ENCODE results near the gene ETV3L.
"Not testable (repeated sequence)": the region's sequence is repeated elsewhere in the genome, so short reads cannot be mapped to it uniquely, and the experiment has no call there.

The ETV3L gene

GRCh38 chr1:157077394-157077793, 22.2 kb downstream of the ETV3L start:
- no peak for DNase-seq (ENCODE audit: low read depth)

GRCh38 chr1:157073944-157074685, 25.5 kb downstream of the ETV3L start:
- no peak for DNase-seq (ENCODE audit: low read depth)

GRCh38 chr1:157069601-157070000, 30.0 kb downstream of the ETV3L start:
- no peak for DNase-seq (ENCODE audit: low read depth)

GRCh38 chr1:157059241-157059640, 40.4 kb downstream of the ETV3L start:
- not testable (repeated sequence) for DNase-seq (ENCODE audit: low read depth)

GRCh38 chr1:157056269-157056668, 43.3 kb downstream of the ETV3L start:
- no peak for DNase-seq (ENCODE audit: low read depth)

GRCh38 chr1:157055729-157056128, 43.9 kb downstream of the ETV3L start:
- DNase-seq (ENCODE audit: low read depth), result not testable (repeated sequence)

GRCh38 chr1:157050836-157051235, 48.8 kb downstream of the ETV3L start:
- no peak for DNase-seq (ENCODE audit: low read depth)

GRCh38 chr1:157047062-157047410, 52.6 kb downstream of the ETV3L start:
- DNase-seq (ENCODE audit: low read depth), result no peak

- no peak for DNase-seq (ENCODE audit: low read depth)
Measured at GRCh38 chr1:157045250-157046218, 54.1 kb downstream of the ETV3L start, which contains the start of gene ARHGEF11. TSS of gene ARHGEF11 (minus strand) at chr1:157045742. CDS start at chr1:157044330, 1,412 bp downstream.

- DNase-seq (ENCODE audit: low read depth), result no peak
Measured at GRCh38 chr1:157044326-157044725, 55.3 kb downstream of the ETV3L start.

GRCh38 chr1:157043685-157044084, 55.9 kb downstream of the ETV3L start:
- DNase-seq (ENCODE audit: low read depth), result no peak

GRCh38 chr1:157042846-157043245, 56.8 kb downstream of the ETV3L start:
- DNase-seq (ENCODE audit: low read depth), result no peak
